Stimulated activated CD4-positive, alpha-beta T cell treated with anti-CD3 and anti-CD28 coated beads, Interleukin-1b, Interleukin-23, amount 100 ng/mL, for 24 hours (primary cell): Measurements from ENCODE around the gene UBE2F.

Source experiments
- DNase-seq, 4 experiments: peaks; one replicate each; pipeline ENCODE4 v3.0.0-alpha.2; 2020; ENCODE audit warnings: low read depth in 4 of 4, low spot score in 1 of 4

Gene UBE2F, protein sequence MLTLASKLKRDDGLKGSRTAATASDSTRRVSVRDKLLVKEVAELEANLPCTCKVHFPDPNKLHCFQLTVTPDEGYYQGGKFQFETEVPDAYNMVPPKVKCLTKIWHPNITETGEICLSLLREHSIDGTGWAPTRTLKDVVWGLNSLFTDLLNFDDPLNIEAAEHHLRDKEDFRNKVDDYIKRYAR

DNA sequence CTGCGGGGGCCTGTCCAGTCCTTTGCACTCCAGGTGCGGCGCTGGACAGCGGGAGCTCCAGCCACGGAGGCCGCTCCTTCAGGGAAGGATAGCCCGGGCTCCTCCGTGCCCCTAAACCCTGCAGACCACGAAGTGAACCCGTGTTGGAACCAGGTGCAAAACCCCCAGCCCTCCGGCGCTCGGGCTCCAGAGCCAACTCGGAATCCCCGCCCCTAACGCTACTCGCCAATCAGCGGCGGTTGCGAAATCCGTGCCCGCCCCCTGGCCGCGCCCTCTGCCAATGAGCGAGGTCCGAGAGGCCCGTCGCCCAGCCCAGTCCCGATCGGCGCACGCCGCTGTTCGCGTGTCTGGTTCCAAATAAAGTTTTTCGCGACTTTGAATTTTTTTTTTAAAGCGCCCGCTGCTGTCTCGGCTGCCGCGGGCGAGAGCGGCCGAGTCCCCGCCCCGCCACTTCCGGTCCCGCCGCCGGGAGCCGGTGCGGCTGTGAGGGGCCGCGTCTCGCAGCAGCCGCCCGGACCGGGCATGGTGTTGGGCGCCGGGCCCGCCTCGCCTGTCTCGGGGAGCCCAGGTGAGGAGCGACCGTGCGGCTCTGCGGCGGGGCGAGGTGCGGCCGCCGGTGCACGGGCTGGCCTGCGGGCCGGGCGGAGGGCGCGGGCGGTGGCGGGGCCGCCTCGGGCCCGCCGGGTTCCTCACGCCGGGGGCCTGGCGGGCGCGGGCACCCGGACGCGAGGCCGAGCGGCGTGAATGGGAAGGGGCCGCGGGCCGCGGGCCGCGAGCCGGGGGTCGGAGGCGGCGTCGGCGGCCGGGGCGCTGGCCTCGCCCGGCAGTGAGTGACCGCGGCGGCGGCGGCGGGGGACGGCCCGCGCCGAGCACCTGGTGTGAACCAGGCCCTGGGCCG, at the start of gene UBE2F:
TSS of gene UBE2F (plus strand) at position 450 of the 898 bp plus-strand sequence. CDS start 6,094 bp downstream, outside the sequence.
- DNase-seq, result peak; percentile 92 to 96 (median 95)

DNA sequence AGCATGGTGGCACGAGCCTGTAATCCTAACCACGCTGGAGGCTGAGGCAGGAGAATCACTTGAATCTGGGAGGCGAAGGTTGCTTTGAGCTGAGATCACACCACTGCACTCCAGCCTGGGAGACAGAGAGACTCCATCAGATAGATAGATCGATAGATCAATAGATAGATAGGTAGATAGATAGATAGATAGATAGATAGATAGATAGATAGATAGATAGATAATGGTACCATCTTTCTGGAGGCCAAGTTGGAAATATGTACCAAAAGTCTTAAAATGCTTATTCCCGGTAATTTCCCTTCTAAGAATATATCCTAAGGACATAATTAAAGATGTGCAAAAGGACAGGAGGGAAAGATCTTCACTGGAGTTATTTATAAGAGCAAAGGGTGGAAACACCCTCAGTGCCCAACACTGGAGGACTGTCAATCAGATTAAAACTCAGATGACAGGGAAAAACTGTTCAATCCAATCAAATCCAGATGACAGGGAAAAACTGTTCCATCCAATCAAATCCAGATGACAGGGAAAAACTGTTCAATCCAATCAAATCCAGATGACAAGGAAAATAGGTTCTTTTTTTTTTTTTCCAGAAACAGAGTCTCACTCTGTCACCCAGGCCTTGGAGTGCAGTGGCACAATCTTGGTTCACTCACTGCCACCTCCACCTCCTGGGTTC, 49.0 kb upstream of the UBE2F start:
- no peak for DNase-seq

DNA sequence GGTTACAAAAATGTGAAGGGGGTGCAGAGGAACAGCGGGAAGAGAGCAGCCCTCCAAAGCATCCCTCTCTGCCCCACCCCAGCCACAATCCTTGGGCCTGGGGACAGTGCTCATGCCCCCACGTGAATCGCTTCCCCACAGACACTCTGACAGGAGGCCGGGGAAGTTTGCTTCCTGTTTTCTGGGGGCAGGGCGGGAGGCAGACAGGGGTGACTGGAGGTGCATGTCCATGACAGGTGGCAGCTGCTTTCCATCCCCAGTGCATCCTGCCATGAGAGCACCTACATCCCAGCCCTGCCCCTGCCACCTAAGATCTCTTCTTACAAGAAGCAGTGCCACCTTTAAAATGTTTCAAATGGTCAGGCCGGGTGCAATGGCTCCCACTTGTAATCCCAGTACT, 47.2 kb upstream of the UBE2F start:
- no peak for DNase-seq

DNA sequence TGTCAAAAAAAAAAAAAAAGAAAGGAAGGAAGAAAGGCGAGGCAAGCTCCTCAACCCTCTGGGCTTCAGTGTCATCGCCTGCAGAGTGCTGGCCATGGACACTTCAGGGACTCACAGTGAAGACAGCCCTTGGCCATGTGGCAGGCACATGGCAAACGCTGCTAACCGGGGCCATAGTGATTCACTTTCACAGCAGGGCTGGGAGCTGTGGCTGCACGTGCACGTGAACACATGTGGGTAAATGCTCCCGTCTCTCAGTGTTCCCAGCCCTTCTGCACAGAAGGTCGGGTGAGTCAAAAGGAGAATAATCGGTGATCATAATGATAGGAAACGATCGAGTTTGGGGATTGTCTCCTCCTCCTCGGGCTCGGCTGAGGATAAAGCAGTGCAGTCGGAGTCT, 46.1 kb upstream of the UBE2F start:
- no peak for DNase-seq

DNA sequence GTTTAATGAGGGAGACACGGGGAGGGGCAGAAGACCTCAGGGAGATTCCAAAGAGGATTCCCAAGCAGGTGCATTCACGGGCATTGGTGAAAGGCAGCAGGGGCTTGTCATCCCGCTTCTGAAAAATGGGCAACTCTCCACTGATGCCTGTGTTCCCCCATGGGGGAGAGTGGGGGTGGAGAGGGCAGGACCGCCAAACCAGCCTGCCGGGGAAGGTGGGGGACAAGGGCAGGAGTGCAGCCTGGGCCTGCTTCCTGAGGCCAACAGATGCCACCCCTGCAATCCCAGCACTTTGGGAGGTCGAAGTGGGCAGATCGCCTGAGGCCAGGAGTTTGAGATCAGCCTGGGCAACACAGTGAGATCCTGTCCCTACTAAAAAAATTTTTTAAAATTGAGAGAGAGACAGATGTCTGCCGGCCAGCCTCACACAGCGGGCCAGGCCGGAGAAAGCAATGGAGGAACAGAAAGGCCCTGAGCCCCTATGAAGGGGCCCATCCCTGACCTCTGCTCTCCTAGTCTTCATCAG, 44.8 kb upstream of the UBE2F start:
- no peak for DNase-seq

DNA sequence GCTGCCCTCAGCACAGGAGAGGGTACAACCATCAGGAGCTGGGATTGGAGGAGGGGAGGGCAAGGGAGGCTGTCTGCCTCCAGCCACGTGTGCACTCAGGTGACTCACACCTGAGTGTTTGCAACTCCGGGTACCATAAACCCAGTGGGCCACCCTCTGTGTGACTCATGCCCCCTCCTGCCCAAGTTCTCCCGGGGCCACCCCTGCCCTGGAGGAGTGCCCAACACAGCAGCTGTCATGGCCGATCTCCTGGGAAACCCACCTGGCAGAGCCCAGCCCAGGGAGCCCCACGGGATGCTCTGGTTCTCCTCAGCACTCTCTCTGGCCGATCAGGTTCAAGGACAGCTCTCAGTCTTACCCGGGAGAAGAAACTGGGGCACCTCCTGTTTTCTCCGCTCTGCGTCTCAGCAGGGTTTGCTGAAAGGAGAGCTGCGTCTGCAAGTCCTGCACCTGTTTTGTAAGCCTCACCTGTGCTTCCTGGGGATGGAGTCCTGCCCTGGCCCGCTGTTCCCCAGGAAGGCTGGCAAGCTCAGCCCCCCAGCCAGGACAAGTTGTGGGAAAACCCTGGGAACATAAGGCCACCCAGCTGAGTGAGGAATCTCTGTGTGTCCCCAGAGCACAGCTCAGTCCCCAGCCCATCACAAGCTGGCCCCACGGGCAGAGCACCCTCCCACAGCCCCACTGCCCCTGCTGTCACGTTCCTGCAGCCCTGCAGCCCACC, 44.0 kb upstream of the UBE2F start:
- DNase-seq, result no peak

DNA sequence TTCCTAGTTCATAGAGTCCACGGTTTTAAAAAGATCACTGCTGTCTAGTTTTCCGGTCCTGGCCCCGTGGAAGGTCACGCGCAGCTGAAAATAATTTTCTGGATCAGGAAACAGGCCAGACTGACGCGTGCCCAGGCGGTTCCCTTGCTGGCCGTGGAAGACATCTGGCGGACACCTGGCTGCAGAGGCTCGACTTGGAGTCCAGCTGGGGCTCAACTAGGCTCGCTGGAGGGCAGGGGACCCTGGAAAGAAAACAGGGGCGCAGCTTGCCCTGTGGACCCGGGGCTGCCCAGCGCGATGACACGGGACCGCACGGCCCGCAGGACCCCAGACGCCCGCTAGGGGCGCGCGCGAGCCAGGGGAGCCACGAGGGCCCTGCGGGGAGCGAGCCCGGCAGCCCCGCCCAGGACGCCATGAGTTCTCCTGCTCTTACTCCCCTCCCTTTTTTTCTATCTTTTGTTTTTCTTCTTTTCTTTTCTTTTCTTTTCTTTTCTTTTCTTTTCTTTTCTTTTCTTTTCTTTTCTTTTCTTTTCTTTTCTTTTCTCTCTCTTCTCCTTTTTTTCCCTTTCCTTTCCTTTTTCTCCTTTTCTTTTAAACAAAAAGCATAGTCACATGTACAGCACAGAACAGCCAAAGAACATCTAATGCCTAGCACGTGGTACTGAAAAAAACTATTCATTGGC, 43.2 kb upstream of the UBE2F start:
- peak; percentile 63 to 74 (median 66) for DNase-seq

DNA sequence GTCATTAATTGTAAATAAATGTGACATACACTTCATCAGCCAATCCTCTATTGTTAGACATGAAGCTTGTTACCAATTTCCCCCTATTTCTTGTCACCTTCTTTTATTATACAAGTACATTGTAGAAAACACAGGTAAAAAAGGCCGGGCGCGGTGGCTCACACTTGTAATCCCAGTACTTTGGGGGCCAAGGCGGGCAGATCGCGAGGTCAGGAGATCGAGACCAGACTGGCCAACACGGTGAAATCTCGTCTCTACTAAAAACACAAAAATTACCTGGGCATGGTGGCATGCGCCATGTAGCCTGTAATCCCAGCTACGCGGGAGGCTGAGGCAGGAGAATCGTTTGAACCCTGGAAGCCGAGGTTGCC, 42.7 kb upstream of the UBE2F start:
- no peak for DNase-seq

DNA sequence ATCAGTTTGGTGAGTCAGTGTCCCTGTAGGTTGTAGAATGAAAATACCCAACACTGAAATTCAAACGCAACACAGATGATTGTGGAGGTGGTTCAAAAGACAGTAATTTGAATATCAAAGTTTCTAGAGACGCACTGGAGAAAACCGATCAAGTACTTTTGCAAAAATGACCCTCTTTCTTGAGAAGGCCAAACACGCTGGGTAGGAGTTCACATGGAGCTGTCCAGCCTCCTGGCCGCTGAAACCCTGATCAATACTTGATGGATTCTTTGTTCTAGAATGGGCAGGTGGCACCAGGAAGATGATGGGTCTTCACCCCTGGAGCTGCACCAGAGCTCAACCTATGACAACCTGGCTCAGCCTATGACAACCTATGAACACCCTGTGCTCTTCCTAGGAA, 39.7 kb upstream of the UBE2F start:
- DNase-seq, result no peak

DNA sequence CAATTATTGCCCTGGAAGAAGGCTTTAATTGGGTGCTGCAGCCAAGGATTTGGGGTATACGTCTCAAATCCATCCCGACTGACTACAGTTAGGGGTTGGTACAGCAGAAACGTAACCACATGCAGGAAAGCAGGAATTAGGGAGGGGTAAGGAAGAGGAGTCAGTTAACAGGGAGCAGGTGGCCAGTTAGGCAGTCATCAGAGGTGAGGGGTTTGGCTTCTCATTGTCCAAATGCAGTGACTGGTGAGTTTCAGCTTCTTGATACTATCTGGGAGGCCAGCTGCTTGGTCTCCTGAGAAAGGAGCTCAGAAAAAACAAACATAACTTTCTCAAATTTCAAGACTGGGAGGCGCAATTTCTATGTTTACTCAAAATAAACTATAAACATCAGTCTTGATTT, 38.8 kb upstream of the UBE2F start:
- no peak for DNase-seq

DNA sequence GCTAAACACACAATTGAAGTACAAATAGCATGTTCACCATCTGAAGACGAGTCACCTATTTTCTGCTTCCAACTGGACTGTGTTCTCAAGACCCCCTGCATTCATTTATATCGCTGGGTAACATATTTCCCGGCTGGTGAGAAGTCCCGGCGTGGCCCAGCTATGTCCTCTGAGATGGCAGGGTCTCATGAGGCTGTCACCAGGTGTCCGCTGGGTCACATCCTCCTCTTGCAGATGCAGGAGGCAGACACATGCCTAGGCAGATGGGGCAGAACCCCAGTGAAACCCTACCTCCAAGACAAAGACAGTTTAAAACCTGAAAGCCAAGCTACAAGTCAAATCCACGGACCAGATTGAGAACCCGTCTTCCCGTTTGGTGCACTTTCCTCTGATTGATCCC, 36.8 kb upstream of the UBE2F start:
- no peak for DNase-seq

DNA sequence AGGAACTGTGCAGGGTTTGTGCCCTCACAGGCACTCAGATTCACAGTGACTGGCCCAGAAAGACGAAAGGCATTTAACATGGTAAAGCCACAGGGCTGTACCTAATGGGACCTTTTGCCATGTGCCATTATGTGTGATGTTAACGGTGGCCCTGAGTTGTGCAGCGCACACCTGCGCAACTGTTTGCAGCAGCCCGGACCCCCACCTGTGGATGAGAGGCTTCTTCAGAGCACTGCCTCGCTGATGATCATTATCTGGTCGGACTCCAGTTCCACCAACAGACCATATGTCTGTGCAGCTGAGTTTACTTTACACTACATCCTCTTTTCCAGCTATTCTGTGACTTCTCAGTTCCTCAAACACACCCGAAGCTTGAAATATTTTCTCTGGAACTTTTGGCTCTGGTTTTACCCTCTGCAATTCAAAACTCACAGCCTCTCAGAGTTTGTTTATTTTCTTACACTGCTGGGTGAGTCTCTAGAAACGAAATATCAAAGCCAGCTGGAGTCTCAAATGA, 35.6 kb upstream of the UBE2F start:
- no peak for DNase-seq

DNA sequence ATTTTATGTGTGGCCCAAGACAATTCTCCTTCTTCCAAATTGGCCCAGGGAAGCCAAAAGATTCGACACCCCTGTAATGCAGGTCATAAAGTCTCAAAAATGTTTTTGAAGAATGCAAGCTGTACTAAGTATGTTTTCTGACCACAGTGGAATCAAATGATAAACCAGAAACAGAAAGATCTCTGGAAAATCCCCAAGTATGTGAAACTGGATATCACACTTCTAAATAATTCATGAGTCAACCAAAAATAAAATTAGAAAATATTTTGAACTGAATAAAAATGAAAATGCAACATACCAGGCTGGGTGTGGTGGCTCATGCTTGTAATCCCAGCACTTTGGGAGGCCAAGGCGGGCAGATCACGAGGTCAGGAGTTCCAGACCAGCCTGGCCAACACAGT, 34.1 kb upstream of the UBE2F start:
- no peak for DNase-seq

DNA sequence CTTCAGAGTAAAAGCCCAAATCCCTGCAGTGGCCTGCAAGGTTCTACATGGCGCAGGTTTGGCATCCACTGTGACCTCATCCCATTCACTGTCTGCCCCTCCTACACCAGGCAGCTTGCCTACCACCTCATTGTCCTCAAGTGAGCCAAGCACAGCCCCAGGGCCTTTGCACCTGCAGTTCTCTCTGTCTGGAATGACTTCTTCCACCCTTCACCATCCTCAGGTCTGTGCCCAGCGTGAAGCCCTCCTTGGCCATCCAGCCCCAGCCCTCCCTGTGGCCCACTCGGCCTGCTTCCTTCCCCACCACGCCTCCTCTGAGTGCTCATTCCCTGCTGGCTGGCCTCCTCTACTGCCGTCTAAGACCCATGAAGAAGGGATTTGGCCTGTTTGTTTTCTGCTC, 32.6 kb upstream of the UBE2F start:
- DNase-seq, result no peak

DNA sequence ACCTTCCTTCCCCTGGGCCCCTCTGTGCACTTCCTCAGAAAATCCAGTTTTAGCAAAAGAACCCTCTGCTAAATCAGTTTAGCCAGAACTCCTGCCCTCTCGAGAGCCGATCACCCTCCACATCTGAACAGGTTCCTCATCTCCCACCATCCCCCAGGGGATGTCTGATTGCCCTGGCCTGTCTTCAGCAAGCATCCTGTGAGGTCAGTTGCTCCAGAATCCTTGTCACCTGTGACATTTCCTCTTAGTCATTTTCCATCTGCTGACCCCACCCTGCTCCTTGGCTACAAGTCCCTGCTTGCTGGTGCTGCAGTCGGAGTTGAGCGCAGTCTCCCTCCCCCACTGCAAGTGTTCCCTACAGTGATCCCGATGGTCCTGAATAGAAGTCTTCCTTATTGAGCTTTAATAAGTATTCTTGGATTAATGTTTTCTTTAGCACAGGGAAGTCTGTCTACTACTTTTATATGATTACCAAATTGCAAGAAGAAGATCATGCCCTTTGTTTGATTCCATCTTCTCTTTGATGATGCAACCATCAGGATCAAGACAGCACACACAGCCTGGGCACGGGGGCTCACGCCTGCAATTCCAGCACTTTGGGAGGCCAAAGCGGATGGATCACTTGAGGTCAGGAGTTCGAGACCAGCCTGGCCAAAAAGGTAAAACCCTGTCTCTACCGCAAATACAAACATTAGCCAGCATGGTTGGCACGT, 30.9 kb upstream of the UBE2F start:
- no peak for DNase-seq

DNA sequence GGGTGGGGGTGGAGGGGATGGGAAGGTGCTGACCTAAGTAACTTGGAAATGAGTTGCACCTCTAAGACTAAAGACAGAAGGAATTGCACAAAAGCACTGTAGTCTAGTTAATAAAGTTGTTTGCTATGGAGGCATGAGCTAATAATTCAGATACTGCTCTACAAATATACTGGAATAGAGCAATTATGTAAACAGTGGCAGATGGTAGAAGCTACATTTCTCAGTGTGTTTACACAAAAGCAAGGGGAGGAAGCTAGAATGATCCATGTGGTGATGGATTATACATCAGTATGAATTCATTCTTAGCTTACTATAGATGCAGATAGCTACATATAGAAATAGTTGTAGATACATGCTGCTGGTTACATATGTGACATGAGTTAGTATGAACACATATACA, 27.6 kb upstream of the UBE2F start:
- no peak for DNase-seq

DNA sequence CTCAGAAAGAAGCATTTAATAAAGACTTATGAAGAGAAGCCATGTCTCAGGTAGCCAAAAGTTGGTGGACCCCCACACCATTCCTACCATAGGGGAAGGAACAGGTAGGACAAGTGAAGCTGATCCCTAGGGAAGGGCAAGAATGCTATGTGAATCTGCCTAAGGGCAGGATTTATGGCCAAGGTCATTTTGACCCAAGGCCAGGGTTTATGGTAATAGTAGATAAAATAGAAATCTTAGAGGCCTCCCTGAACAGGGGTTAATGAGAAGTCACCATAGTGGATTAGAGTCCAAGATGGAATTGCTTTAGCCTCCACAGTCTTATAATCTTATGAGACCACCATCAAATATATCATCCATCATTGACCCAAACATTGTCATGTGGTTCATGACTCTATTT, 26.0 kb upstream of the UBE2F start:
- no peak for DNase-seq

DNA sequence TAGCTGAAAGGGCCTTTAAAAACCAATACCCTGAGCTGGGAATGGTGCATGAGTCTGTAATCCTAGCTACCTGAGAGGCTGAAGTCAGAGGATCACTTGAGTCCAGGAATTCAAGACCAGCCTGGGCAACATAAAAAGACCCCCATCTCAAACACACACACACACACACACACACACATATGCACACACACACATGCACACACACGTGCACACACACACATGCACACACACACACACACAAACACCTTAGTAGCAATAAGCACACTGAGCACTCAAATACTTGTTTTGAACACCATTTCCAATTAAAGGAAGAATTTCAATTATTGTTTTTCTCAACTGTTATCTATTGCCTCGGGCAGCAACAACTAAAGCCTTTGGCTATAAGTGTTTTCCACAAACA, 25.6 kb upstream of the UBE2F start:
- no peak for DNase-seq

DNA sequence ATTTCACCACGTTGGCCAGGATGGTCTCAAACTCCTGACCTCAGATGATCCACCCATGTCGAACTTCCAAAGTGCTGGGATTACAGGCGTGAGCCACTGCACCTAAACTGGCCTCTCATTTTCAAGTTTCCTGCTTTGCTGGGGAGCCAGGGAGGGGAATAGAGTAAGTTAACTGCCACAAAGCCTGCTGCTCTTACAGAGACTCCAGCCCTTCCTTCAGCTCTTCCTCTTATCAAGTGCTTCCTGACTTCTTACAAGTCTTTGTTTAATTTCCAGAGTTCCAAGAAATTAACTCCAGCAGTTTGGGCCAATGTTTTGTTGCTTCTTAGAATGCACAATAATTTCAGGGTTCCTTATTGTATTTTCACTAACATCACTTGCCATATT, 24.3 kb upstream of the UBE2F start:
- DNase-seq, result no peak
